Pancreas (tissue), 10 donors: ENCODE measurements around the gene SH2B2. TPM values are rescaled to one million over a fixed set of nuclear protein-coding genes. Genes with fewer than 3 reads are reported as not detected.
A peak's percentile ranks its signal among the peaks of the same experiment; 100 is the strongest.

Source experiments
- ATAC-seq, 4 donors: fragments of 200-7000 bp; cut with Tn5 transposase; one replicate each; pipeline versions ENCODE4 v1.8.0 to v1.9.1; 2020; ENCODE audit warnings: mild to moderate bottlenecking in 4 of 4, moderate library complexity in 4 of 4
- DNase-seq, 6 donors: peaks; one replicate each; pipeline ENCODE4 v3.0.0-alpha.2; 2020
- FAIRE-seq: peaks from 2 replicates; lab custom pipeline; 2012; peaks lifted over from hg19 to GRCh38; lab: Jason Lieb, UNC
- H3K27ac ChIP-seq, 4 donors: fragments of 200-600 bp; sonication (generic); 1 replicate in 3 of 4; 2 replicates in 1 of 4; pipeline versions ENCODE4 v1.5.0 to v1.8.0; 2020
- H3K27me3 ChIP-seq, 4 donors: fragments of 200-600 bp; one replicate each; pipeline ENCODE4 v1.8.0; 2021
- H3K36me3 ChIP-seq, 3 donors: fragments of 200-600 bp; sonication (generic) in 1 of 3; one replicate each; pipeline versions ENCODE4 v1.5.0 to v1.8.0; 2020 to 2021
- H3K4me1 ChIP-seq, 3 donors: fragments of 200-600 bp; one replicate each; pipeline ENCODE4 v1.8.0; 2021
- H3K4me3 ChIP-seq, 4 donors: fragments of 200-600 bp; sonication (generic) in 2 of 4; one replicate each; pipeline versions ENCODE4 v1.5.0 to v1.8.0; 2020 to 2021
- H3K9me3 ChIP-seq, 4 donors: fragments of 200-600 bp; one replicate each; pipeline ENCODE4 v1.8.0; 2021
- CTCF ChIP-seq, 4 donors: fragments of 200-600 bp; sonication (generic) in 3 of 4; IDR thresholded peaks; one replicate each; pipeline versions ENCODE4 v1.5.0 to v1.8.0; 2021; ENCODE audit warnings: antibody characterized with exemption in 4 of 4
- WGBS, 2 donors: extraction: QIAGEN DNeasy Blood & Tissue Kit; methylation state at CpG; one replicate each; pipeline ENCODE4 v1.1.7; 2013; 5-methylcytosine and 5-hydroxymethylcytosine counted together
- intact Hi-C, 3 donors: fragments of 100-400 bp; cut with DNase I; formaldehyde crosslinking; loops; one replicate each; pipeline versions ENCODE4 v1.11.1 to v1.14.2; 2022
- polyA plus RNA-seq, 2 donors: library from polyadenylated mRNA; stranded (reverse); fragments of 200-250 nt; gene quantifications; one replicate each; pipeline ENCODE4 v1.2.3, GENCODE V29; 2013
- total RNA-seq, 6 donors: library from RNA; stranded (reverse); fragmentation: NEBNext Ultra II Directional in 4 of 6; extraction: Animal tissue kit (Norgen Biotek cat#: 25700) in 4 of 6; gene quantifications; one replicate each; pipeline versions ENCODE4 v1.2.1 to v1.2.4, GENCODE V29; 2021 to 2023
- donor health status: healthy with polysubstance abuse.
- donor health status: DM: no; HTN: no; CAD: no; lungs with moderate emphysema.
- donor health status: DM: no; HTN: no; CAD: no.
- donor health status: control.
- donor health status: control.
- donor health status: Bipolar disorder and iron deficiency.
- donor health status: DM: yes; HTN: yes; CAD: no.
- donor health status: DM: no; HTN: no; CAD: no.
- donor health status: DM: no; HTN: no; CAD: no.
- donor health status: DM: yes; HTN: yes; CAD: no.

The SH2B2 gene
- total and polyA plus RNA-seq, 8 donors: 1.3 to 5.1 (median 2.1) TPM

- FAIRE-seq (no peak), ATAC-seq (no peak), DNase-seq (no peak)
- no peak for TF ChIP-seq CTCF (IDR thresholded peaks at IDR 0.05)
- intact Hi-C loops: no loop called here
- Histone ChIP-seq H3K4me1 (no peaks in the 10 kb centered on the region), H3K9me3 (no peaks in the 10 kb centered on the region), H3K36me3 (no peaks in the 10 kb centered on the region), H3K27ac (no peak overlapping the region), H3K4me3 (no peak overlapping the region), H3K27me3 (no peaks in the 10 kb centered on the region)
- 89 to 91% methylated on average over 9 of the region's 9 CpGs for WGBS, 2 donors
Observed at GRCh38 chr7:102310414-102310815, 23.7 kb downstream of the SH2B2 start.

DNA sequence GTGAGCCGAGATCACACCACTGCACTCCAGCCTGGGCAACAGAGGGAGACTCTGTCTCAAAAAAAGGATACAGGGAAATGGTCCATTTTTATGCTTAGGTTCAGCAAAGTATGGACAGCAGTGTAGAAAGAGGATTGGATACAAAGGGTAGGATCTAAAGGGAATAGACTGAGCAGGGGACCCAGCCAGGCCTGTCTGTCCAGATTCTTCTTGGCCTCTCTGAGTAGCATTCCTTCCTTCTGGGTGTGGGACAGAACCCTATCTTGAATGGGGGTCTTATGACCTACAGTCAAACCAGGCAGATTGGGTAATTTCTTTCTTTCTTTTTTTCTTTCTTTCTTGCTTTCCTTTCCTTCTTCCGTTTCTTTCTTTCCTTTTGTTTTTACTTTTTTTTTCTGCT is 25.6 kb downstream of the SH2B2 start:
- Histone ChIP-seq H3K9me3 (no peaks in the 10 kb centered on the region), H3K4me3 (no peak overlapping the region), H3K27ac (no peak overlapping the region), H3K27me3 (no peaks in the 10 kb centered on the region), H3K36me3 (no peaks in the 10 kb centered on the region), H3K4me1 (no peaks in the 10 kb centered on the region)
- WGBS, 2 donors: 90 to 91% methylated on average over 2 of the region's 2 CpGs
- ATAC-seq (no peak), FAIRE-seq (no peak), DNase-seq (no peak)
- TF ChIP-seq CTCF (IDR thresholded peaks at IDR 0.05): no peak
- intact Hi-C loops: no loop called here

DNA sequence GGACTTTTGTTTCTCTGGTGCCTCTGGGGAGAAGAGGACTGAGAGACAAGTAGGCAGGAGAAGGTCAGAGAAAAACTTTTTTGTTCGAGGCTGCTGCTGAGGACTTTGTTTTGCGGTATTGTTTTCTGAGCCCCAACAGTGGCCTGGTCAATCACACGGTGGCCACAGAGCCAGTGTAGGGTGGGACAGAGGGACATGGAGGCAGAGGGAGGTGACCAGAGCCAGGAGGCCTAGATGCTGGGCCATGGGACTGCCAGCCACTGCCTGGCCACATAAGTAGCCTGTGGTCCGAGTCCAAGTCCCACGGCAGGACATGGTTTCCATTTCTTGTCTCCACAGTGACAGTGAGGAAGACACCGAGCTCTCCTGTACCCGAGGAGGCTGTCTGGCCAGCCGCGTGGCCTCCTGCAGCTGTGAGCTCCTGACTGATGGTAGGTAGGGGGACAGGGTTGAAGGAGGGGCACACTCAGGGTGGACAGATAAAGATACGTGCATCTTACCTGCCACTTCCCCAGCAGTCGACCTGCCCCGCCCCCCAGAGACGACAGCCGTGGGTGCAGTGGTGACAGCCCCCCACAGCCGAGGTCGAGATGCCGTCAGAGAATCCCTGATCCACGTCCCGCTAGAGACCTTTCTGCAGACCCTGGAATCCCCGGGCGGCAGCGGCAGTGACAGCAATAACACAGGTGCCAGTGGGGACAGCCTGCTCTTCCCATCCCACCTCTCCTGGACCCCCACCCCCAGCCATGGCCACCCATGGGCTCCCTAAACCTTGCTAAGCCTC is 27.5 kb downstream of the SH2B2 start:
- WGBS, 2 donors: 89 to 91% methylated on average over 19 to 22 of the region's 22 CpGs

DNA sequence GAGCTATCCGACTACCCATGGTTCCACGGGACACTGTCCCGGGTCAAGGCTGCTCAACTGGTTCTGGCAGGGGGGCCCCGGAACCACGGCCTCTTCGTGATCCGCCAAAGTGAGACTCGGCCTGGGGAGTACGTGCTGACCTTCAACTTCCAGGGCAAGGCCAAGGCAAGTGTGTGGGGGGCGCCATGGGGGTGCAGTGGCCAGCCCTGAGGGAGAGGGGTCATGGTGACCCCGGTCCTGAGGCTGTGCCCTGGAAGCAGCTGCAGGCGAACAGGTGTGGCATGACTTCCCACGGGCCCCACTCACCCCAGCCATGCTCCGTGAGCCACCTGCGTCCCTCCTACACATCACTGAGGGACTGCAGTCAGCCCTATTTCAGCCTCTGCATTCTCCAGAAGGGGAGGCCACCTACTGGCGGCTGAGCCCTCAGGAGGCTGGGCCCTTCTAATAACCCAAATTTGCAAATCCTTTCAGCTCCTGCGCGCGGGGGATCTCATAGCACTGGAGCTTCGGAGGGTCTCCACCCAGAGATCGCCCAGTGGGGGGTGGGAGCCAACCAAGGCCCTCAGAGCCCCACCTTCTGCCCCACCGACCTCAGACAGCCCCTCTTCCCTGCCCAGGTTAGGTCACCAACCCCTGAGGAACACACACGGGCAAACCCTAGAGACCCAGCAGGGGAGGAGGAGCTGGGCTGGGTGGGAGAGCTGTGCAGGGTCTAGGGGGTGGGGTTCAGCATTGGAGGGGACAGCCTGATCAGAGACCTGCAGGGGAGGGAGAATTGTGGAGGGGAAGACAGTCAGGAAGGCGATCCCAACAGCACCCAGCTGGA is 30.8 kb downstream of the SH2B2 start:
- no peak for TF ChIP-seq CTCF (IDR thresholded peaks at IDR 0.05)
- DNase-seq (peak in 1 of 6 donors; percentile 37), ATAC-seq (no peak), FAIRE-seq (no peak)
- Histone ChIP-seq H3K9me3 (no peaks in the 10 kb centered on the region), H3K27ac (no peak overlapping the region), H3K4me1 (no peaks in the 10 kb centered on the region), H3K27me3 (no peaks in the 10 kb centered on the region), H3K36me3 (no peaks in the 10 kb centered on the region), H3K4me3 (no peak overlapping the region)
- 80 to 81% methylated on average over 24 of the region's 24 CpGs for whole genome bisulfite sequencing, 2 donors
- intact Hi-C loops: no loop called here

More for the DNA sequence above, 27.5 kb downstream of the SH2B2 start:
- Histone ChIP-seq H3K4me1 (no peaks in the 10 kb centered on the region), H3K4me3 (no peak overlapping the region), H3K27me3 (no peaks in the 10 kb centered on the region), H3K36me3 (no peaks in the 10 kb centered on the region), H3K9me3 (no peaks in the 10 kb centered on the region), H3K27ac (no peak overlapping the region)
- DNase-seq: no peak
- intact Hi-C loops: no loop called here
- FAIRE-seq: no peak
- no peak for ATAC-seq
- no peak for TF ChIP-seq CTCF (IDR thresholded peaks at IDR 0.05)
